ENCODE measurements around the gene B9D1. TPM values are rescaled to one million over a fixed set of nuclear protein-coding genes. Genes with fewer than 3 reads are reported as not detected.

Gene B9D1
- total and polyA plus RNA-seq, 2 experiments from 2014 or later = 35.2 to 63.5 TPM

DNA sequence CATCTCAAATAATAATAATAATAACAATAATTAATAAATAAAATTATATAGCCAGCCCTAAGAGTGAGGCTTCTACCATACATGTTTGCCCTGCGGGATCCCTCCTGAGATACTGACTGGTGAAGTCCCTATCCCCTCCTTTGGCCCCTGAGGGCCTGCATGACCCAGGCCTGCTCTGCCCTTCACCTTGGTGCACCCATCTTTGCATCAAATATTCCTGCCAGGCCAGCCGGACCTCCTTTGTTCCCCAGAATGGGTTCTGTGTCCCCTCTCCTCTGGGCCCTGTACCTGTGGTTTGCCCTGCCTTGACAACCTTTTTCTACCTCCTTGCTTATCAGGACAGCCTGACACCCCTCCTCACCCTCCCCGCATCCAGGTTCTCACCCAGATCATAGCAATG, 46.5 kb upstream of the B9D1 start:
- H3K27me3 ChIP-seq (ENCODE audit: insufficient read depth) = no peaks in the 10 kb centered on the region
- H3F3A ChIP-seq (replicated peaks; ENCODE audit: low read depth) = no peaks in the 10 kb centered on the region
- no peak overlapping the region for H3K27ac ChIP-seq (ENCODE audit: low read depth)
- H2AFZ ChIP-seq = no peak overlapping the region
- peaks cover 17% of the 10 kb centered on the region for H3K4me1 Mint-ChIP-seq
- no peak overlapping the region for H3K4me2 ChIP-seq
- H3K4me3 Mint-ChIP-seq = no peak overlapping the region
- TF ChIP-seq, protein P1, sequence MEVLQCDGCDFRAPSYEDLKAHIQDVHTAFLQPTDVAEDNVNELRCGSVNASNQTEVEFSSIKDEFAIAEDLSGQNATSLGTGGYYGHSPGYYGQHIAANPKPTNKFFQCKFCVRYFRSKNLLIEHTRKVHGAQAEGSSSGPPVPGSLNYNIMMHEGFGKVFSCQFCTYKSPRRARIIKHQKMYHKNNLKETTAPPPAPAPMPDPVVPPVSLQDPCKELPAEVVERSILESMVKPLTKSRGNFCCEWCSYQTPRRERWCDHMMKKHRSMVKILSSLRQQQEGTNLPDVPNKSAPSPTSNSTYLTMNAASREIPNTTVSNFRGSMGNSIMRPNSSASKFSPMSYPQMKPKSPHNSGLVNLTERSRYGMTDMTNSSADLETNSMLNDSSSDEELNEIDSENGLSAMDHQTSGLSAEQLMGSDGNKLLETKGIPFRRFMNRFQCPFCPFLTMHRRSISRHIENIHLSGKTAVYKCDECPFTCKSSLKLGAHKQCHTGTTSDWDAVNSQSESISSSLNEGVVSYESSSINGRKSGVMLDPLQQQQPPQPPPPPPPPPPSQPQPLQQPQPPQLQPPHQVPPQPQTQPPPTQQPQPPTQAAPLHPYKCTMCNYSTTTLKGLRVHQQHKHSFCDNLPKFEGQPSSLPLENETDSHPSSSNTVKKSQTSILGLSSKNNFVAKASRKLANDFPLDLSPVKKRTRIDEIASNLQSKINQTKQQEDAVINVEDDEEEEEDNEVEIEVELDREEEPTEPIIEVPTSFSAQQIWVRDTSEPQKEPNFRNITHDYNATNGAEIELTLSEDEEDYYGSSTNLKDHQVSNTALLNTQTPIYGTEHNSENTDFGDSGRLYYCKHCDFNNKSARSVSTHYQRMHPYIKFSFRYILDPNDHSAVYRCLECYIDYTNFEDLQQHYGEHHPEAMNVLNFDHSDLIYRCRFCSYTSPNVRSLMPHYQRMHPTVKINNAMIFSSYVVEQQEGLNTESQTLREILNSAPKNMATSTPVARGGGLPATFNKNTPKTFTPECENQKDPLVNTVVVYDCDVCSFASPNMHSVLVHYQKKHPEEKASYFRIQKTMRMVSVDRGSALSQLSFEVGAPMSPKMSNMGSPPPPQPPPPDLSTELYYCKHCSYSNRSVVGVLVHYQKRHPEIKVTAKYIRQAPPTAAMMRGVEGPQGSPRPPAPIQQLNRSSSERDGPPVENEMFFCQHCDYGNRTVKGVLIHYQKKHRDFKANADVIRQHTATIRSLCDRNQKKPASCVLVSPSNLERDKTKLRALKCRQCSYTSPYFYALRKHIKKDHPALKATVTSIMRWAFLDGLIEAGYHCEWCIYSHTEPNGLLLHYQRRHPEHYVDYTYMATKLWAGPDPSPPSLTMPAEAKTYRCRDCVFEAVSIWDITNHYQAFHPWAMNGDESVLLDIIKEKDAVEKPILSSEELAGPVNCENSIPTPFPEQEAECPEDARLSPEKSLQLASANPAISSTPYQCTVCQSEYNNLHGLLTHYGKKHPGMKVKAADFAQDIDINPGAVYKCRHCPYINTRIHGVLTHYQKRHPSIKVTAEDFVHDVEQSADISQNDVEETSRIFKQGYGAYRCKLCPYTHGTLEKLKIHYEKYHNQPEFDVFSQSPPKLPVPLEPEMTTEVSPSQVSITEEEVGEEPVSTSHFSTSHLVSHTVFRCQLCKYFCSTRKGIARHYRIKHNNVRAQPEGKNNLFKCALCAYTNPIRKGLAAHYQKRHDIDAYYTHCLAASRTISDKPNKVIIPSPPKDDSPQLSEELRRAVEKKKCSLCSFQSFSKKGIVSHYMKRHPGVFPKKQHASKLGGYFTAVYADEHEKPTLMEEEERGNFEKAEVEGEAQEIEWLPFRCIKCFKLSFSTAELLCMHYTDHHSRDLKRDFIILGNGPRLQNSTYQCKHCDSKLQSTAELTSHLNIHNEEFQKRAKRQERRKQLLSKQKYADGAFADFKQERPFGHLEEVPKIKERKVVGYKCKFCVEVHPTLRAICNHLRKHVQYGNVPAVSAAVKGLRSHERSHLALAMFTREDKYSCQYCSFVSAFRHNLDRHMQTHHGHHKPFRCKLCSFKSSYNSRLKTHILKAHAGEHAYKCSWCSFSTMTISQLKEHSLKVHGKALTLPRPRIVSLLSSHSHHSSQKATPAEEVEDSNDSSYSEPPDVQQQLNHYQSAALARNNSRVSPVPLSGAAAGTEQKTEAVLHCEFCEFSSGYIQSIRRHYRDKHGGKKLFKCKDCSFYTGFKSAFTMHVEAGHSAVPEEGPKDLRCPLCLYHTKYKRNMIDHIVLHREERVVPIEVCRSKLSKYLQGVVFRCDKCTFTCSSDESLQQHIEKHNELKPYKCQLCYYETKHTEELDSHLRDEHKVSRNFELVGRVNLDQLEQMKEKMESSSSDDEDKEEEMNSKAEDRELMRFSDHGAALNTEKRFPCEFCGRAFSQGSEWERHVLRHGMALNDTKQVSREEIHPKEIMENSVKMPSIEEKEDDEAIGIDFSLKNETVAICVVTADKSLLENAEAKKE (CRISPR knock-in tag; IDR thresholded peaks at IDR 0.05) = no peak
- TF ChIP-seq, protein P2, sequence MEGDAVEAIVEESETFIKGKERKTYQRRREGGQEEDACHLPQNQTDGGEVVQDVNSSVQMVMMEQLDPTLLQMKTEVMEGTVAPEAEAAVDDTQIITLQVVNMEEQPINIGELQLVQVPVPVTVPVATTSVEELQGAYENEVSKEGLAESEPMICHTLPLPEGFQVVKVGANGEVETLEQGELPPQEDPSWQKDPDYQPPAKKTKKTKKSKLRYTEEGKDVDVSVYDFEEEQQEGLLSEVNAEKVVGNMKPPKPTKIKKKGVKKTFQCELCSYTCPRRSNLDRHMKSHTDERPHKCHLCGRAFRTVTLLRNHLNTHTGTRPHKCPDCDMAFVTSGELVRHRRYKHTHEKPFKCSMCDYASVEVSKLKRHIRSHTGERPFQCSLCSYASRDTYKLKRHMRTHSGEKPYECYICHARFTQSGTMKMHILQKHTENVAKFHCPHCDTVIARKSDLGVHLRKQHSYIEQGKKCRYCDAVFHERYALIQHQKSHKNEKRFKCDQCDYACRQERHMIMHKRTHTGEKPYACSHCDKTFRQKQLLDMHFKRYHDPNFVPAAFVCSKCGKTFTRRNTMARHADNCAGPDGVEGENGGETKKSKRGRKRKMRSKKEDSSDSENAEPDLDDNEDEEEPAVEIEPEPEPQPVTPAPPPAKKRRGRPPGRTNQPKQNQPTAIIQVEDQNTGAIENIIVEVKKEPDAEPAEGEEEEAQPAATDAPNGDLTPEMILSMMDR (conservative IDR thresholded peaks at IDR 0.05; ENCODE audit: low read depth in 2 of 2) = no peak
- no peak overlapping the region for H3K4me3 ChIP-seq
- H3K36me3 Mint-ChIP-seq (ENCODE audit: low read depth) = no peaks in the 10 kb centered on the region
- H3K36me3 ChIP-seq (ENCODE audit: insufficient read depth) = no peaks in the 10 kb centered on the region
- peaks cover 16% of the 10 kb centered on the region for H3K27me3 Mint-ChIP-seq (ENCODE audit: insufficient read depth, low read depth, poor library complexity)
- H3K4me1 ChIP-seq (ENCODE audit: insufficient read depth) = peaks cover 15% of the 10 kb centered on the region
- H3K9me2 ChIP-seq (ENCODE audit: insufficient read depth) = 0 out of 2 replicates have a peak, but pooled peaks cover 2% of the 10 kb centered on the region
- ATAC-seq = no peak
- no peak overlapping the region for H3K27ac Mint-ChIP-seq
- no peaks in the 10 kb centered on the region for H3K9me3 Mint-ChIP-seq
- DNase-seq (ENCODE audit: low spot score) = no peak
- H4K20me1 ChIP-seq (replicated peaks; ENCODE audit: insufficient read depth) = no peaks in the 10 kb centered on the region
- H3K79me2 ChIP-seq (replicated peaks; ENCODE audit: insufficient read depth) = no peaks in the 10 kb centered on the region

DNA sequence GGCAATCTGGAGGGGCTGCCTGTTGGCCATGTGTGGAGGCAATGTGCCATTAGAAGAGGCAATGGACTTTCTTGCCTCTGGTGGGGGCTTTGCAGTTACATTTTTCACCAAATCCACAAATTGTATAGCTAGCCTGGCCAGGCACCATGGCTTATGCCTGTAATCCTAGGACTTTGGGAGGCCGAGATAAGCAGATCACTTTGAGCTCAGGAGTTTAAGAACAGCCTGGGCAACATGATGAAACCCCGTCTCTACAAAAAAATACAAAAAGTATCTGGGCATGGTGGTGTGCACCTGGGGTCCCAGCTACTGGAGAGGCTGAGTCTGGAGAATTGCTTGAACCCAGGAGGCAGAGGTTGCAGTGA, 45.8 kb upstream of the B9D1 start:
- Mint-ChIP-seq H3K27me3 (ENCODE audit: insufficient read depth, low read depth, poor library complexity) (peaks cover 15% of the 10 kb centered on the region), H3K36me3 (ENCODE audit: low read depth) (no peaks in the 10 kb centered on the region), H3K4me3 (no peak overlapping the region), H3K9me3 (no peaks in the 10 kb centered on the region), H3K4me1 (peaks cover 17% of the 10 kb centered on the region), H3K27ac (no peak overlapping the region)
- no peaks in the 10 kb centered on the region for H3F3A ChIP-seq (replicated peaks; ENCODE audit: low read depth)
- H3K36me3 ChIP-seq (ENCODE audit: insufficient read depth) = no peaks in the 10 kb centered on the region
- H3K27me3 ChIP-seq (ENCODE audit: insufficient read depth) = no peaks in the 10 kb centered on the region
- H3K79me2 ChIP-seq (replicated peaks; ENCODE audit: insufficient read depth) = no peaks in the 10 kb centered on the region
- H3K9me2 ChIP-seq (ENCODE audit: insufficient read depth) = 0 out of 2 replicates have a peak, but pooled peaks cover 8% of the 10 kb centered on the region
- H4K20me1 ChIP-seq (replicated peaks; ENCODE audit: insufficient read depth) = no peaks in the 10 kb centered on the region
- DNase-seq (ENCODE audit: low spot score) (no peak), ATAC-seq (no peak)
- H3K27ac ChIP-seq (ENCODE audit: low read depth) = no peak overlapping the region
- no peak overlapping the region for H3K4me2 ChIP-seq
- no peak overlapping the region for H3K4me3 ChIP-seq
- no peak overlapping the region for H2AFZ ChIP-seq
- H3K4me1 ChIP-seq (ENCODE audit: insufficient read depth) = peaks cover 15% of the 10 kb centered on the region
- no peak for TF ChIP-seq JUNB (IDR thresholded peaks at IDR 0.05; ENCODE audit: unreplicated experiment)
- TF ChIP-seq EZH2 (IDR thresholded peaks at IDR 0.05; ENCODE audit: low read depth, unreplicated experiment) = no peak
- TF ChIP-seq, protein P3, sequence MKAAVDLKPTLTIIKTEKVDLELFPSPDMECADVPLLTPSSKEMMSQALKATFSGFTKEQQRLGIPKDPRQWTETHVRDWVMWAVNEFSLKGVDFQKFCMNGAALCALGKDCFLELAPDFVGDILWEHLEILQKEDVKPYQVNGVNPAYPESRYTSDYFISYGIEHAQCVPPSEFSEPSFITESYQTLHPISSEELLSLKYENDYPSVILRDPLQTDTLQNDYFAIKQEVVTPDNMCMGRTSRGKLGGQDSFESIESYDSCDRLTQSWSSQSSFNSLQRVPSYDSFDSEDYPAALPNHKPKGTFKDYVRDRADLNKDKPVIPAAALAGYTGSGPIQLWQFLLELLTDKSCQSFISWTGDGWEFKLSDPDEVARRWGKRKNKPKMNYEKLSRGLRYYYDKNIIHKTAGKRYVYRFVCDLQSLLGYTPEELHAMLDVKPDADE (IDR thresholded peaks at IDR 0.05) = no peak
- TF ChIP-seq EZH2phosphoT487 (IDR thresholded peaks at IDR 0.05; ENCODE audit: unreplicated experiment) = no peak
- TF ChIP-seq STAT1 (IDR thresholded peaks at IDR 0.05; ENCODE audit: unreplicated experiment) = no peak
- no peak for TF ChIP-seq POLR2AphosphoS5 (IDR thresholded peaks at IDR 0.05; ENCODE audit: low read depth)
- TF ChIP-seq NANOG (IDR thresholded peaks at IDR 0.05; ENCODE audit: borderline replicate concordance) = no peak
